Mononuclear cell (primary cell): ENCODE measurements around the gene RNF180. TPM values are rescaled to one million over a fixed set of nuclear protein-coding genes. Genes with fewer than 3 reads are reported as not detected.

Source experiments
- H3K27me3 ChIP-seq: 2 replicates; pipeline ENCODE4 v1.6.0; 2011; ENCODE audit warnings: low read length, control low read depth; ENCODE audit not compliant: insufficient read depth
- H3K4me1 ChIP-seq: 2 replicates; pipeline ENCODE4 v1.5.1; 2011; ENCODE audit warnings: mild to moderate bottlenecking, low read length, control low read depth; ENCODE audit not compliant: insufficient read depth
- H3K4me3 ChIP-seq: 2 replicates; pipeline ENCODE4 v1.5.1; 2011; ENCODE audit warnings: mild to moderate bottlenecking, low read length, moderate library complexity
- H3K9me3 ChIP-seq: 2 replicates; pipeline ENCODE4 v1.5.1; 2011; ENCODE audit warnings: low read depth, mild to moderate bottlenecking, control low read depth, low read length
- total RNA-seq: library from RNA; depleted of rRNA; stranded (reverse); fragments of >200 nt; gene quantifications from one replicate; pipeline ENCODE4 v1.2.3, GENCODE V29; 2012

Gene RNF180, protein sequence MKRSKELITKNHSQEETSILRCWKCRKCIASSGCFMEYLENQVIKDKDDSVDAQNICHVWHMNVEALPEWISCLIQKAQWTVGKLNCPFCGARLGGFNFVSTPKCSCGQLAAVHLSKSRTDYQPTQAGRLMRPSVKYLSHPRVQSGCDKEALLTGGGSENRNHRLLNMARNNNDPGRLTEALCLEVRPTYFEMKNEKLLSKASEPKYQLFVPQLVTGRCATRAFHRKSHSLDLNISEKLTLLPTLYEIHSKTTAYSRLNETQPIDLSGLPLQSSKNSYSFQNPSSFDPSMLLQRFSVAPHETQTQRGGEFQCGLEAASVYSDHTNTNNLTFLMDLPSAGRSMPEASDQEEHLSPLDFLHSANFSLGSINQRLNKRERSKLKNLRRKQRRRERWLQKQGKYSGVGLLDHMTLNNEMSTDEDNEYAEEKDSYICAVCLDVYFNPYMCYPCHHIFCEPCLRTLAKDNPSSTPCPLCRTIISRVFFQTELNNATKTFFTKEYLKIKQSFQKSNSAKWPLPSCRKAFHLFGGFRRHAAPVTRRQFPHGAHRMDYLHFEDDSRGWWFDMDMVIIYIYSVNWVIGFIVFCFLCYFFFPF
- not detected for total RNA-seq

- Histone ChIP-seq H3K27me3 (peaks cover 57% of the 10 kb centered on the region), H3K4me3 (no peak within 1 kb of the TSS)
Observed at GRCh38 chr5:64165500-64166200, at the start of gene RNF180. RNF180 (plus strand) TSS chr5:64165843; CDS start chr5:64200808, 34,965 bp downstream.

GRCh38 chr5:64125521-64125920 is 40.1 kb upstream of the RNF180 start:
- Histone ChIP-seq H3K4me3 (no peak overlapping the region), H3K4me1 (no peaks in the 10 kb centered on the region), H3K27me3 (no peaks in the 10 kb centered on the region), H3K9me3 (no peaks in the 10 kb centered on the region)

More at GRCh38 chr5:64165500-64166200, at the start of gene RNF180:
- Histone ChIP-seq H3K4me1 (peaks cover 6% of the 10 kb centered on the region), H3K9me3 (no peaks in the 10 kb centered on the region)

GRCh38 chr5:64126202-64126741 is 39.4 kb upstream of the RNF180 start:
- no peak overlapping the region for H3K4me3 ChIP-seq

DNA sequence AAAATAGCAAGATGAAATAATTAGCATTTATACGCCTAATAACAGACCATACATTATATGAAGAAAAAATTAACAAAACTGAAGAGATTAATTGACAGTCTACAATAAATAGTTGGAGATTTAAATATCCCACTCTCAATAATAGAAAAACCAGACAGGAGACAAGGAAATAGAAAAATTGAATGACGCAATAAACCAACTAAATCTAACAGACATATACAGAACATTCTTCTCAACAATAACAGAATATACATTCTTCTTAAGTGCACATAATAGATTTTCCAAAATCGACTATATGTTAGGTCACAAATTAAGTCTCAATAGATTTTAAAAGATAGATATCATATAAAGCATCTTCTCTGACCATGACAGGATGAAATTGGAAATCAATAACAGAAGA is 25.6 kb upstream of the RNF180 start:
- Histone ChIP-seq H3K9me3 (no peaks in the 10 kb centered on the region), H3K27me3 (no peaks in the 10 kb centered on the region), H3K4me3 (no peak overlapping the region), H3K4me1 (no peaks in the 10 kb centered on the region)

More at GRCh38 chr5:64126202-64126741, 39.4 kb upstream of the RNF180 start:
- Histone ChIP-seq H3K4me1 (no peaks in the 10 kb centered on the region), H3K9me3 (no peaks in the 10 kb centered on the region), H3K27me3 (no peaks in the 10 kb centered on the region)

DNA sequence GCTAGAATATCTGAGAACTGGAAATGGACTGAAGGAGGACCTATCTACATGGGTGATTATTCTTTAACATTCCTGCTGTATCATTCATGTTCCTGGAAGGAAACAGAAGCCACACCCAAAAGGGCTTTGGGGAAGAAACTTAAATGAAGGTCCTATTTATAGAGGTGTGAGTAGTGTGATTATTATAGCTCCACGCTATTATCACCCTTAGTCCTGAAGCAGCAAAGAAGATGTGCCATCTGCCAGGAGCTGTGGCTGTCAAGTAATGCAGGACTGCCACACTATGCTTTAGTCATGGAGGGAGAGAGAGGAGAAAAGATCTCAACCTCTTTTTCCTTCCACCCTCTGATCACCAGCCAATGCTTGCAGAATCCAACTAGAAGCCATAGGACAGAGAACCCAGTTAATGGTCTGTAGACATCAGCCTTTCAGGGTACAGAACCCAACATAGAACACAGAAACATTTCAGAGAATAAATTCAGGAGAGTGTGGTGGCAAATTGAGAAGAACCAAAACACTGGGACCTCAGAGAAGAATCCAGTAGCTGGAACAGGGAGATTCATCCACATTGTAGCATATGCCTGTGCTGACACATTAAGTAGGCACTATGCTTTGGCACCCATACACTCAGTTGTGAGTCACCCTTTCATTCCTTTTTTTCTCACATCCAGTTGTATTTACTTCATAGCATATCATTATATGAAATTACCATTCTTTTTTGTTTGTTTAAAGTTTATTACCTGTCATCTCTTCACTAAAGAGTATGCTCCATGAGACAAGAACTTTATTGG is 21.0 kb upstream of the RNF180 start:
- Histone ChIP-seq H3K4me3 (no peak overlapping the region), H3K4me1 (no peaks in the 10 kb centered on the region), H3K9me3 (no peaks in the 10 kb centered on the region), H3K27me3 (no peaks in the 10 kb centered on the region)

DNA sequence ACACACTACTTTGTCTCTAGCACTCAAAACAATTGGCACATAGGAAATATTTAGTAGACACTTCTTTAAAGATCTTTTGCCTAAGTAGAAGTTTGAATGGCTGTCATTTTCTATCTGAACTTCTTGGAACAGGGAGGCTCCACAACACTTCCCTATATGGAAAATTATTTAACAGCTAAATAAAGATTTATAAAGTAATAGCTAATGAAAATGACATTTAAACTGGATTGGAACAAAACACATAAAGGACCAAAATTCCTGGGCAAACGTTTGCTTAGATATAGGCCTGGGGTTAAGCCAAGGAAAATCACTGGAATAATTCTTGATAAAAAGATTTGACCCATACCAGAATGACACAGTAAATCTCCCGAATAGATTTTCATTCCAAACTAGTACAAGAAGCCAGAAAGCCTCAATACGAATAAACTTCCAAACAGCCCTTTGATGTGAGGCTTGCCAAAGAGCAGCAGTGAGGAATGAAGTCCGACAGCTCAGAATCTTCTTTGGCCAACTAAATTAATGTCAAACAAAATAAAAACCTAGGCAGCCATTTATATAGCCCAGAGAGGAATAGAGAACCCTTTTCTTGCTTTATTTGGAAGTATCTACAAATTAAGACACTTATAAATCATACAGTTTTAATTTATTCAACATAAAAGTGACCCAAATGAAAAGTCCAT is 20.3 kb upstream of the RNF180 start:
- H3K4me3 ChIP-seq: no peak overlapping the region
- H3K4me1 ChIP-seq: no peaks in the 10 kb centered on the region
- H3K27me3 ChIP-seq: no peaks in the 10 kb centered on the region
- no peaks in the 10 kb centered on the region for H3K9me3 ChIP-seq

- Histone ChIP-seq H3K4me1 (no peaks in the 10 kb centered on the region), H3K4me3 (no peak overlapping the region), H3K27me3 (no peaks in the 10 kb centered on the region), H3K9me3 (no peaks in the 10 kb centered on the region)
Observed at GRCh38 chr5:64147379-64147778, 18.3 kb upstream of the RNF180 start.

- Histone ChIP-seq H3K4me3 (no peak overlapping the region), H3K27me3 (no peaks in the 10 kb centered on the region), H3K9me3 (no peaks in the 10 kb centered on the region), H3K4me1 (no peaks in the 10 kb centered on the region)
Observed at GRCh38 chr5:64147849-64148441, 17.7 kb upstream of the RNF180 start.

DNA sequence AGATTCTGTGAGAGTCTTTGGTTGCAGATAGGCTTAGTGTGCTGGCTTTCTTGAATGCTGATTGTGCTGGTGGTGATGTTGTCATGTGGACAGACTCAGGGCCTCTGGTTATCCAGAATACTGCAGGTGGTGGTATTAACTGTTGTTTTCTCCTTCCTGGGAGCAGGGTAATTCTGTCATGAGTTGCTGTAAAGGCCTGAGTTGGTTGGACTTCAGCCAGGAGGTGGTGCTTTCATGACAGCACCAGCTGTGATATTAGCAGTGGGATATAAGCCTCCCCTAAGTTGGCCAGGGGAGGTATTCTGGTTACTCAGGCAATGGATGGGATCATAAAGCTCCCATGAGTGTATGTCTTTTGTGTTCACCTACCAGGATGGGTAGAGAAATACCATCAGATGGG is 16.4 kb upstream of the RNF180 start:
- Histone ChIP-seq H3K27me3 (no peaks in the 10 kb centered on the region), H3K4me1 (no peaks in the 10 kb centered on the region), H3K9me3 (no peaks in the 10 kb centered on the region), H3K4me3 (no peak overlapping the region)

DNA sequence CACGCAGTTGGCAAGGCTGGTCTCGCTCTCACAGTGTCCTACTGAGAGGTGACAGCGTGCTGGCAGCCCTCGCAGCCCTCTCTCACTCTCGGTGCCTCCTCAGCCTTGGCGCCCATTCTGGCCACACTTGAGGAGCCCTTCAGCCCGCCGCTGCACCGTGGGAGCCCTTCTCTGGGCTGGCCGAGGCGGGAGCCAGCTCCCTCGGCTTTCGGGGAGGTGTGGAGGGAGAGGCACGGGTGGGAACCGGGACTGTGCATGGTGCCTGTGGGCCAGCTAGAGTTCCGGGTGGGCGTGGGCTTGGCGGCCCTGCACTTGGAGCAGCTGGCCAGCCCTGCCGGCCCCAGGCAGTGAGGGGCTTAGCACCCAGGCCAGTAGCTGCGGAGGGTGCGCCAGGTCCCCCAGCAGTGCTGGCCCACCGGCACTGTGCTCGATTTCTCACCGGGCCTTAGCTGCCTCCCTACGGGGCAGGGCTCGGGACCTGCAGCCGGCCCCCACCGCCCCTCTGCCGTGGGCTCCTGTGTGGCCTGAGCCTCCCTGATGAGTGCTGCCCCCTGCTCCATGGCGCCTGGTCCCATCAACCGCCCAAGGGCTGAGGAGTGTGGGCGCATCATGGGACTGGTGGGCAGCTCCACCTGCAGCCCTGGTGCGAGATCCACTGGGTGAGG is 15.7 kb upstream of the RNF180 start:
- Histone ChIP-seq H3K4me3 (no peak overlapping the region), H3K4me1 (no peaks in the 10 kb centered on the region), H3K27me3 (no peaks in the 10 kb centered on the region), H3K9me3 (no peaks in the 10 kb centered on the region)

DNA sequence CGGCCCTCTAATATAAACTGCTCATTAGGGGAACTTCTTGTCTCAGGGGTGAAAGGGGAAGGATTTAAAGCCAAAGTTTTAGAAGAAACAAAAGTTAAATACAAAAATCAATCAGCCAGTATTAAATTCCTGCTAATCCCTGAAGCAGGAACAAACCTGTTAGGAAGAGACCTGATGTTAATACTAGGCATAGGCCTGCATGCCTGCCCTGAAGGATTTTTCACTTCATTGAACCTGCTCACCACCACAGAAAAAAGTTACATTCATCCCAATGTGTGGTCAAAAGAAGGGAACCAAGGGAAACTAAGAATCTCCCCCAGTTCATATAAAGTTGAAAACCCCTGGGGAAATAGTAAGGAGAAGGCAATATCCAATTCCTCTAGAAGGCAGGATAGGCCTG is 9.4 kb upstream of the RNF180 start:
- Histone ChIP-seq H3K9me3 (no peaks in the 10 kb centered on the region), H3K4me3 (no peak overlapping the region), H3K4me1 (no peaks in the 10 kb centered on the region), H3K27me3 (no peaks in the 10 kb centered on the region)

DNA sequence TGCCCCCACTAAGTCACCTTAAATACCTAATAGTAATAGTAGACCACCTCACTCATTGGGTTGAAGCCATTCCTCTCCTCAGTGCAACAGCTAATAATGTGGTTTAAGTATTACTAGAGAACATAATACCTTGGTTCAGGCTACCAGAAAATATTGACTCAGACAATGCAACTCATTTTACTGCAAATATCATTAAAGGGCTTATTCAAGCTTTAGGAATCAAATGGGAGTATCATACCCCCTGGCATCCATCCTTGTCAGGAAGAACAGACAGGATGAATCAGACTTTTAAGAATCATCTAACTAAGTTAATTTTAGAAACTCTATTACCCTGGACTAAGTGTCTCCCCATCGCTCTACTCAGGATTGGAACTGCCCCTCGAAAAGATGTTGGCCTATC is 6.8 kb upstream of the RNF180 start:
- H3K9me3 ChIP-seq: no peaks in the 10 kb centered on the region
- no peaks in the 10 kb centered on the region for H3K4me1 ChIP-seq

GRCh38 chr5:64160201-64160600 is 5.4 kb upstream of the RNF180 start:
- Histone ChIP-seq H3K4me1 (no peaks in the 10 kb centered on the region), H3K4me3 (no peak overlapping the region), H3K9me3 (no peaks in the 10 kb centered on the region), H3K27me3 (peaks cover 19% of the 10 kb centered on the region)

More for the DNA sequence above, 6.8 kb upstream of the RNF180 start:
- H3K27me3 ChIP-seq: peaks cover 5% of the 10 kb centered on the region
- no peak overlapping the region for H3K4me3 ChIP-seq
